HepG2 (cell line): ENCODE results near the gene RPL32. TPM values are rescaled to one million over a fixed set of nuclear protein-coding genes. Genes with fewer than 3 reads are reported as not detected.
A peak's percentile ranks its signal among the peaks of the same experiment; 100 is the strongest.

Experiments used
- ATAC-seq: fragments of 200-7000 bp; cut with Tn5 transposase; 3 replicates; pipeline ENCODE4 v1.9.1; 2020; ENCODE audit warnings: mild to moderate bottlenecking, moderate library complexity
- BruUV-seq: library from RNA; stranded (reverse); fragments of 400-500 nt; replicated peaks from 2 replicates; lab custom pipeline; 2021; lab: Mats Ljungman, UMichigan
- CTCF ChIA-PET: fragments of 300-600 bp; formaldehyde crosslinking; extraction: SDS; loops from one replicate; lab custom pipeline; 2021; ENCODE audit warnings: low total read pairs, inconsistent platforms, low intra/inter-chr PET ratio; lab: Yijun Ruan, JAX
- POLR2A ChIA-PET: fragments of 350-600 bp; sonication (Branson Sonifier 250); formaldehyde crosslinking; loops from one replicate; lab custom pipeline; 2020; ENCODE audit warnings: antibody characterized with exemption, inconsistent platforms; lab: Yijun Ruan, JAX
- DNase-seq: peaks from one replicate; pipeline ENCODE4 v3.0.0-alpha.2; 2015; ENCODE audit warnings: low spot score
- FAIRE-seq: peaks from 3 replicates; lab custom pipeline; 2011; peaks lifted over from hg19 to GRCh38; lab: Jason Lieb, UNC
- H2AFZ ChIP-seq: one replicate; pipeline ENCODE4 v1.6.1; 2011; ENCODE audit warnings: low read length, inconsistent platforms
- H3K27ac ChIP-seq: fragments of 300-600 bp; 3 replicates; pipeline ENCODE4 v1.8.0; 2011; ENCODE audit warnings: mixed run types, mild to moderate bottlenecking, mixed read lengths, low read length, inconsistent platforms; ENCODE audit not compliant: insufficient read depth; ENCODE audit errors: extremely low read length
- H3K27me3 ChIP-seq, 2 experiments: fragments of 200-600 bp in 1 of 2; 2 replicates in 1 of 2; 3 replicates in 1 of 2; pipeline versions ENCODE4 v1.6.0 to v1.8.0; 2011; ENCODE audit warnings: low read length in 2 of 2, mild to moderate bottlenecking in 2 of 2, moderate library complexity in 2 of 2, inconsistent platforms in 1 of 2; ENCODE audit not compliant: insufficient read depth in 2 of 2, control insufficient read depth in 1 of 2
- H3K36me3 ChIP-seq, 2 experiments: fragments of 200-600 bp in 1 of 2; replicated peaks in 1 of 2; 2 replicates in 1 of 2; 3 replicates in 1 of 2; pipeline versions ENCODE4 v1.5.1 to v1.8.0; 2011; ENCODE audit warnings: low read length in 2 of 2, inconsistent platforms in 1 of 2; ENCODE audit not compliant: insufficient read depth in 2 of 2, control insufficient read depth in 1 of 2
- H3K4me1 ChIP-seq: 2 replicates; pipeline ENCODE4 v1.5.1; 2012; ENCODE audit warnings: low read length, inconsistent platforms; ENCODE audit not compliant: insufficient read depth
- H3K4me2 ChIP-seq: 2 replicates; pipeline ENCODE4 v1.6.0; 2011; ENCODE audit warnings: low read depth, low read length, inconsistent platforms
- H3K4me3 ChIP-seq, 3 experiments: fragments of 200-600 bp in 1 of 3; sonication (generic), shearing (Covaris generic) in 1 of 3; replicated peaks in 1 of 3; 2 replicates each; pipeline ENCODE4 v1.5.1; 2011 to 2016; ENCODE audit warnings: low read length in 3 of 3, inconsistent platforms in 2 of 3, low read depth in 2 of 3, mild to moderate bottlenecking in 2 of 3, control low read depth in 1 of 3, mixed read lengths in 1 of 3; ENCODE audit not compliant: insufficient read depth in 1 of 3
- H3K79me2 ChIP-seq: one replicate; pipeline ENCODE4 v1.6.1; 2011; ENCODE audit warnings: low read length, inconsistent platforms; ENCODE audit not compliant: insufficient read depth
- H3K9ac ChIP-seq: 2 replicates; pipeline ENCODE4 v1.6.0; 2011; ENCODE audit warnings: mild to moderate bottlenecking, low read depth, low read length, inconsistent platforms; ENCODE audit not compliant: insufficient read depth
- H3K9me3 ChIP-seq: 2 replicates; pipeline ENCODE4 v1.5.1; 2012; ENCODE audit warnings: mild to moderate bottlenecking, low read length
- H4K20me1 ChIP-seq: 2 replicates; pipeline ENCODE4 v1.6.0; 2011; ENCODE audit warnings: inconsistent platforms, mild to moderate bottlenecking, low read length, moderate library complexity; ENCODE audit not compliant: insufficient read depth
- BORCS8-MEF2B ChIP-seq: sonication (generic); formaldehyde crosslinking; IDR thresholded peaks from 2 replicates; pipeline ENCODE4 v1.8.0; 2022; ENCODE audit warnings: mild to moderate bottlenecking, missing genetic modification reagents
- KAT2B ChIP-seq: fragments of 150-350 bp; IDR thresholded peaks from 2 replicates; pipeline ENCODE4 v1.6.1; 2014; ENCODE audit warnings: low read depth, low read length, borderline replicate concordance
- KDM2A ChIP-seq: sonication (generic); formaldehyde crosslinking; IDR thresholded peaks from 2 replicates; pipeline ENCODE4 v1.4.0; 2020; ENCODE audit warnings: low read depth, missing genetic modification reagents, borderline replicate concordance
- LCORL ChIP-seq, 2 experiments: fragments of 450-650 bp in 1 of 2; sonication (generic) in 1 of 2; formaldehyde crosslinking in 1 of 2; IDR thresholded peaks; 2 replicates each; pipeline versions ENCODE4 v1.5.0 to v1.6.1; 2017 to 2020; ENCODE audit warnings: antibody characterized with exemption in 1 of 2, missing genetic modification reagents in 1 of 2
- MAF1 ChIP-seq: sonication (generic); formaldehyde crosslinking; IDR thresholded peaks from 2 replicates; pipeline ENCODE4 v1.5.0; 2020; ENCODE audit warnings: missing genetic modification reagents, borderline replicate concordance
- NFIB ChIP-seq: sonication (generic); formaldehyde crosslinking; IDR thresholded peaks from 2 replicates; pipeline ENCODE4 v1.9.0; 2021; ENCODE audit warnings: missing genetic modification reagents, mild to moderate bottlenecking, borderline replicate concordance
- RBM22 ChIP-seq: fragments of 200-400 bp; formaldehyde crosslinking; optimal IDR thresholded peaks from 2 replicates; pipeline ENCODE3; 2017; ENCODE audit warnings: mild to moderate bottlenecking, low read length, moderate library complexity
- SKIL ChIP-seq: sonication (generic); formaldehyde crosslinking; IDR thresholded peaks from 2 replicates; pipeline ENCODE4 v1.8.0; 2022; ENCODE audit warnings: missing genetic modification reagents, mild to moderate bottlenecking, moderate library complexity, borderline replicate concordance
- TCF12 ChIP-seq, 2 experiments: fragments of 450-650 bp in 1 of 2; sonication (generic) in 1 of 2; formaldehyde crosslinking in 1 of 2; IDR thresholded peaks; 2 replicates each; pipeline versions ENCODE4 v1.6.1 to v1.8.0; 2017 to 2022; ENCODE audit warnings: antibody characterized with exemption in 1 of 2, mild to moderate bottlenecking in 1 of 2, missing genetic modification reagents in 1 of 2, moderate library complexity in 1 of 2
- TOE1 ChIP-seq: sonication (generic); formaldehyde crosslinking; IDR thresholded peaks from 2 replicates; pipeline ENCODE4 v1.4.0; 2020; ENCODE audit warnings: mild to moderate bottlenecking, missing genetic modification reagents
- ZC3H4 ChIP-seq: sonication (generic); formaldehyde crosslinking; IDR thresholded peaks from 2 replicates; pipeline ENCODE4 v1.4.0; 2020; ENCODE audit warnings: missing genetic modification reagents, borderline replicate concordance
- ZMYM2 ChIP-seq: sonication (generic); formaldehyde crosslinking; IDR thresholded peaks from 2 replicates; pipeline ENCODE4 v1.8.0; 2022; ENCODE audit warnings: mild to moderate bottlenecking, missing genetic modification reagents
- ZNF224 ChIP-seq: sonication (generic); formaldehyde crosslinking; IDR thresholded peaks from 2 replicates; pipeline ENCODE4 v1.5.0; 2020; ENCODE audit warnings: mild to moderate bottlenecking, missing genetic modification reagents
- ZNF253 ChIP-seq: sonication (generic); formaldehyde crosslinking; IDR thresholded peaks from 2 replicates; pipeline ENCODE4 v1.8.0; 2022; ENCODE audit warnings: mild to moderate bottlenecking, missing genetic modification reagents, borderline replicate concordance
- ZNF275 ChIP-seq: sonication (generic); formaldehyde crosslinking; IDR thresholded peaks from 2 replicates; pipeline ENCODE4 v1.8.0; 2022; ENCODE audit warnings: missing genetic modification reagents, mild to moderate bottlenecking, inconsistent platforms, borderline replicate concordance
- ZNF350 ChIP-seq: sonication (generic); formaldehyde crosslinking; IDR thresholded peaks from 2 replicates; pipeline ENCODE4 v1.4.0; 2020; ENCODE audit warnings: mild to moderate bottlenecking, low read depth, missing genetic modification reagents, borderline replicate concordance
- ZNF510 ChIP-seq: sonication (generic); formaldehyde crosslinking; IDR thresholded peaks from 2 replicates; pipeline ENCODE4 v1.4.0; 2020; ENCODE audit warnings: low read depth, mild to moderate bottlenecking, missing genetic modification reagents
- ZNF605 ChIP-seq: sonication (generic); formaldehyde crosslinking; IDR thresholded peaks from 2 replicates; pipeline ENCODE4 v1.8.0; 2022; ENCODE audit warnings: mild to moderate bottlenecking, missing genetic modification reagents
- ZNF850 ChIP-seq: sonication (generic); formaldehyde crosslinking; conservative IDR thresholded peaks from 2 replicates; pipeline ENCODE4 v1.9.0; 2021; ENCODE audit warnings: mild to moderate bottlenecking, missing genetic modification reagents
- ZNF878 ChIP-seq: sonication (generic); formaldehyde crosslinking; IDR thresholded peaks from 2 replicates; pipeline ENCODE4 v1.8.1; 2023; ENCODE audit warnings: mild to moderate bottlenecking, missing genetic modification reagents, moderate library complexity
- ZSCAN9 ChIP-seq: IDR thresholded peaks from 2 replicates; pipeline ENCODE4 v1.6.1; 2016; ENCODE audit warnings: borderline replicate concordance
- WGBS: methylation state at CpG from one replicate; pipeline ENCODE4 v1.1.6; 2017; ENCODE audit warnings: low lambda C conversion rate; 5-methylcytosine and 5-hydroxymethylcytosine counted together
- in situ Hi-C: cut with HindIII; loops from 2 replicates; pipeline ENCODE4 v1.10.0; 2017; ENCODE audit warnings: low pct_unique_long_range_greater_than_20kb; ENCODE audit not compliant: extremely low pct_ligation_motif_present
- intact Hi-C: fragments of 100-400 bp; cut with micrococcal nuclease; formaldehyde crosslinking; loops from one replicate; pipeline ENCODE4 v1.10.0; 2022; ENCODE audit not compliant: unreplicated experiment
- polyA plus RNA-seq, 8 experiments: library from polyadenylated mRNA; depleted of rRNA in 3 of 8; stranded (reverse) in 7 of 8; unstranded in 1 of 8; fragments of >200 nt; fragmentation: Illumina TruSeq in 4 of 8; extraction: Trizol in 4 of 8; gene quantifications; 2 replicates each; pipeline versions ENCODE4 v1.2.1 to v1.2.3, GENCODE V29; 2011 to 2016; ENCODE audit warnings: low read depth in 4 of 8, missing spikeins in 1 of 8, mixed read lengths in 1 of 8; ENCODE audit not compliant: insufficient read depth in 1 of 8
- total RNA-seq, 5 experiments: library from RNA; depleted of rRNA; stranded (reverse); fragments of >200 nt; fragmentation: Illumina TruSeq; extraction: Trizol; gene quantifications; 2 replicates each; pipeline ENCODE4 v1.2.3, GENCODE V29; 2016; ENCODE audit warnings: low read depth in 1 of 5

Gene RPL32
- total and polyA plus RNA-seq, 2 of the 13 experiments (the other 11 are each of a cell fraction or from before 2014, with no cell fraction given), result 1,781 to 2,401 TPM

GRCh38 chr3:12832350-12833221 is 8.8 kb downstream of the RPL32 start:
- CTCF ChIA-PET, result no interaction called here
- no peaks in the 10 kb centered on the region for H3K9me3 ChIP-seq
- in situ Hi-C loops (no loop called here), intact Hi-C loops (no loop called here)
- H3K27ac ChIP-seq, result no peak overlapping the region
- H3K9ac ChIP-seq, result no peak overlapping the region
- no peak overlapping the region for H3K4me2 ChIP-seq
- BruUV-seq, result no TSS peak
- H2AFZ ChIP-seq, result no peak overlapping the region
- H3K4me3 ChIP-seq, result no peak overlapping the region
- POLR2A ChIA-PET, result interaction anchor here (0.9 to 3.2 kb wide), 5 partner anchors 9 to 22 kb away, joined by 3 to 17 read pairs (median 6); partner anchors contain the start of gene RPL32
- peaks cover 3% of the 10 kb centered on the region for H3K79me2 ChIP-seq
- H3K4me1 ChIP-seq, result peaks cover 12% of the 10 kb centered on the region
- H3K27me3 ChIP-seq, result no peaks in the 10 kb centered on the region
- ATAC-seq (no peak), FAIRE-seq (no peak), DNase-seq (no peak)
- WGBS, result 96% methylated on average over 7 of the region's 7 CpGs
- H4K20me1 ChIP-seq, result peaks cover 13% of the 10 kb centered on the region
- peaks cover 23 to 60% of the 10 kb centered on the region in 2 experiments for H3K36me3 ChIP-seq
- TF ChIP-seq ZNF224 (CRISPR knock-in tag), result no peak
- no peak for TF ChIP-seq ZNF605
- no peak for TF ChIP-seq TCF12 (IDR thresholded peaks at IDR 0.05)
- TF ChIP-seq TCF12 (CRISPR knock-in tag; IDR thresholded peaks at IDR 0.05), result no peak
- TF ChIP-seq ZNF275, result no peak
- TF ChIP-seq KDM2A (CRISPR knock-in tag), result 0 out of 2 replicates have a peak, but pooled peaks have one; percentile 38
- TF ChIP-seq NFIB (CRISPR knock-in tag), result no peak
- TF ChIP-seq ZNF850 (CRISPR knock-in tag), result no peak
- TF ChIP-seq ZMYM2 (CRISPR knock-in tag), result no peak
- no peak for TF ChIP-seq LCORL (IDR thresholded peaks at IDR 0.05)
- TF ChIP-seq LCORL (CRISPR knock-in tag; IDR thresholded peaks at IDR 0.05), result no peak
- TF ChIP-seq BORCS8-MEF2B (CRISPR knock-in tag), result no peak
- TF ChIP-seq ZNF878 (CRISPR knock-in tag), result no peak
- peak; percentile 71; the same call in 1 of the 2 replicates for TF ChIP-seq ZC3H4
- TF ChIP-seq ZNF350, result no peak
- TF ChIP-seq RBM22, result peak; percentile 88
- no peak for TF ChIP-seq MAF1 (CRISPR knock-in tag)
- no peak for TF ChIP-seq TOE1 (CRISPR knock-in tag)
- TF ChIP-seq SKIL, result no peak
- no peak for TF ChIP-seq ZNF510 (CRISPR knock-in tag)
- TF ChIP-seq KAT2B, result no peak
- no peak for TF ChIP-seq ZSCAN9
- TF ChIP-seq ZNF253 (CRISPR knock-in tag), result no peak
